AG08395 (cell line): ENCODE measurements around the gene NR2F1.
A peak's percentile ranks its signal among the peaks of the same experiment; 100 is the strongest.
"Not testable (repeated sequence)": the region's sequence is repeated elsewhere in the genome, so short reads cannot be mapped to it uniquely, and the experiment has no call there.

Experiments
- DNase-seq: peaks from one replicate; pipeline ENCODE4 v3.0.0; 2012; ENCODE audit warnings: mixed read lengths, low spot score

NR2F1 gene

GRCh38 chr5:93582677-93583438 is at the start of gene NR2F1:
Gene NR2F1 (plus strand): TSS chr5:93583222. CDS start chr5:93585024, 1,802 bp downstream.
- DNase-seq, result peak; percentile 73

DNA sequence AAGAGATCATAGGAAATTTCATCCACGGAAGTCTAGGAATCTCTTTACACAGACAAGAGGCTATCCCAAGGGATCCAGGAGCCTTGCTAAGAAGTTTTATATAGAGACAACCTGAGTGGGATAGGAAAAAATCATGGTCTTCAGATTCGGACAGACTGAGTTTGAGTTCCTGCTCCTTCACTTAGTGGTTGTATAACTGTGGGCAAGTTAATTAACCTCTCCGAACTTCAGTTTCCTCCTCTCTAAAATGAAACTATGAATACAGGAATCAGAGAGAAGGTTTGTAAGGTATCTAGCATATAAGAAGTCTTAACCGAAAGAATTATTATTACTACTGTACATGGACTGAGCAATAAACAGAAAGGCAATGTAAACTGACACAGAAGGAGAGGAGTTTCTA is 37.1 kb upstream of the NR2F1 start:
- no peak for DNase-seq

DNA sequence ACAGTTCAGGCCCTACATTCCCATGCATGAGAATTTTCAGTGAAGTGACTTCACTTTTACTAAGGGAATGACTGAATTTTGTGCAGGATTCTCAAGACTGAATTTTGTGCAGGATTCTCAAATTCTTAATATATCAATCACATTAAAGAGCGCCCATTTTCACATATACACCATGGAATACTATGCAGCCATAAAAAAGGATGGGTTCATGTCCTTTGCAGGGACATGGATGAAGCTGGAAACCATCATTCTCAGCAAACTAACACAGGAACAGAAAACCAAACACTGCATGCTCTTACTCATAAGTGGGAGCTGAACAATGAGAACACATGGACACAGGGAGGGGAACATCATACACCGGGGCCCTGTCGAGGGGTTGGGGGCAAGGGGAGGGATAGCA is 33.4 kb upstream of the NR2F1 start:
- not testable (repeated sequence) for DNase-seq

DNA sequence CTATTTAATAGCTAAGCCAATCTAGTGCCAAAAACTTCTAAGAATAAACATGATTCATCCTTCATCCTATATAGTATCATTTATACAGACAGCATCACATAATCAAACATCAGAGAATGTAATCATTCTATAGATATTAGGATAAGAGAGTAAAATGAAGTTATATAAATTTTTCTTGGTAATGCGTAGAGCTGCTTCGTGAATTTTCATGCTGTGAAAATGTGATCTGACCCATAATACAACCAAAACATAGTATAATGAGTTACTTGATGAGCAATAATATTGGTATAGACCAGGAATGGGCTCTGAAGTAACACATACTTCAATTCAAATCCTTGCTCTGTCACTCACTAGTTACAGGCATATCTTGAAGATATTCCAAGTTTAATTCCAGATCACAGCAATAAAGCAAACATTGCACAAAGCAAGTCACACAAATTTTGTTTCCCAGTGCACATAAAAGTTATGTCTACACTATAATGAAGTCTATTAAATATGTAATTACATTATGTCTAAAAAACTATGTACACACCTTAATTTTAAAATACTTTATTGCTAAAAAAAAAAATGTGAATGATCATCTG is 25.9 kb upstream of the NR2F1 start:
- no peak for DNase-seq

DNA sequence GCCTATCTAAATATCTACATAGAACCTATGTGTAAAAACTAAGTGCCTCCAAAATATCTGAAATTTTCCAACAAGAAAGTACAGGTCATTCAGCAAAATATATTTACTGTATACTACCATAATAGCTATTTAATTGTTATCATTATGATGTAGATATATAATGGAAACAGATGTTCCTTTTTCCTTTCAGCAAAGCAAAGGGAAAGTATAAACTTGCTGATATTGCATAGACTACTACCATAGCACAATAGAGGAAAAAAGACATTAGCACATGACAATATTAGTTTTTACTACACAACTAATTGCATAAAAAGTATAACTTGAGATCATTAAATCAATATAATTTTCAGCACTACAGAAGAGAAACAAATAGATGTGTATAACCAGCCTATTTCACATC is 16.9 kb upstream of the NR2F1 start:
- no peak for DNase-seq

DNA sequence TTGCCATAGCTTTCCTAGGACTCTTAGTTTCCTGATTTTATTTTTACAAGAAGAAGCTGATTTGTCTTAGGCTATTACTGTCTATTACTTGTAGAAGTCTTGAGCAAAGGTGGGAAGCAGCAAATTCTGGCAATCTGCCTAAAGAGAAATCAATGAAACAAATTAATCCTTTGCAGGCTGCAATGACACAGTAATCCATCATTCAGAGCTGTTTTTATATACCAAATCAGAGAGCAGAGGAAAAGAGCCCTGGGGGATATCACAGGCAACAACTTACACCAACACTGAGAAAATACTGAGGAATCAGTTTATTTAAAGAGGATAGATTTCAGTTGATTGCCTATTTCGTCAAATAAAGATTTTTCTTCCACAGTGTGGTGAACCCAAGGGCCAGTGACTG is 15.6 kb upstream of the NR2F1 start:
- DNase-seq, result no peak

- DNase-seq, result no peak
Observed at GRCh38 chr5:93569300-93570160, 13.5 kb upstream of the NR2F1 start.

- no peak for DNase-seq
Observed at GRCh38 chr5:93570294-93571113, 12.5 kb upstream of the NR2F1 start.

GRCh38 chr5:93571114-93571949 is 11.7 kb upstream of the NR2F1 start:
- no peak for DNase-seq

DNA sequence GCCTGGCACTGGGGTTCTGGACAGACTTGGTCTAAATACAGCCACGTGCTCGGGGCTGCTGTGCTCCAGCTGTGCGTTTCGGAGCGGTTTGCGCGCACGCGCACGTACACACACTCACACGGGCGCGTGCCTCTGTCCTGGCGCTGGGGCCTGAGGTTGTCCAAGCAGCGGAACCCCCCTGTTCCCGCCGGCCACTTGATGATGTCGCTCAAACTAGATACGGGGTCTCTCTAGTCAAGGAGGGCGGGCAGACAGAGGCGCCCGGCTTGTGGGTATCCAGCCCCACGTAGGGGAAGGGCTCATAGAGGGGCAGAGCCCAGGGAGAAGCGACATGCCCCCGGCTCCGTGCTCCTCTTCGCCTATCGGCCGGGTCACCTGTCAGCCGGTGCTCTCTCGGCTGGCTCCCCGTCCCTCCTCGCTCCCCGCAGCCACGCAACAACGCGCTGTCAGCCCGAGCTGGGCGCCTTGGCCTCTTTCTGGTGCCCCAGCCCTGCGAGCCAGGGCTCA is 10.9 kb upstream of the NR2F1 start:
- no peak for DNase-seq

DNA sequence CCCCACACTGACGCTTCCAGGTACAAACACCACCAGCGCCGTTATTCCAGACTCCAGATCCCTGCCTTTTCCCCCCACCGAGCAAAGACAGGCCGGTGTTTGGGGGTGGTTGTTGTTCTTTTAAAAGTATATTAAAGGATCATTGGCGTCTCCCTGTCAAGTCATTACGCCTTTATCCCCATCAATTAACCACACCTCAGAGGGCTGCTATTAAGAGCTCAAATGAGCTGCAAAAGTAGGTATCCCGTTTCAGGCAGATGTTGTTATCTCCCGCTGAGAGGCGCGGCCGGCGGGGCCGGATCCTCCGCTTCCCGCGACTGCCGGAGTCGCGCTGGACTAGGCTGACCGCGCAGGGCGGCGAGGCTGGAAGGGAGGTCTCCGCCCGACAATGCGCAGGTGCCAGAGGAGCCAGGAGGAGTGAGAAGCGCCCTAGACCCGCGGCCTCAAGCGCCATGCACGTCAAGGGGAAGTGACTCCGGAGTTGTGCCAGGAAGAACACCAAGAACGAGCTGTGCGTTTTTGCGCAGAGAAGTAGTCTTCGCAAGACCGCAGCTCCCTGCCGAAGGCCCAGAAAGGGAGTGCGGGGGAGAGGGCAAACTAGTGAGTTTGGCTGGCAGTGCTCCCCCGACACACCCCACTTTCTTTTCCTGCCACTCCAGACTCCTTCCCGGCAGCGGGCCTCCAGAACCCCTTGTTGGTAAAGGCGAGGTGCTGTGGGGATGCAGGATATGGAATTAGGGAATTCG is 10.2 kb upstream of the NR2F1 start:
- no peak for DNase-seq

DNA sequence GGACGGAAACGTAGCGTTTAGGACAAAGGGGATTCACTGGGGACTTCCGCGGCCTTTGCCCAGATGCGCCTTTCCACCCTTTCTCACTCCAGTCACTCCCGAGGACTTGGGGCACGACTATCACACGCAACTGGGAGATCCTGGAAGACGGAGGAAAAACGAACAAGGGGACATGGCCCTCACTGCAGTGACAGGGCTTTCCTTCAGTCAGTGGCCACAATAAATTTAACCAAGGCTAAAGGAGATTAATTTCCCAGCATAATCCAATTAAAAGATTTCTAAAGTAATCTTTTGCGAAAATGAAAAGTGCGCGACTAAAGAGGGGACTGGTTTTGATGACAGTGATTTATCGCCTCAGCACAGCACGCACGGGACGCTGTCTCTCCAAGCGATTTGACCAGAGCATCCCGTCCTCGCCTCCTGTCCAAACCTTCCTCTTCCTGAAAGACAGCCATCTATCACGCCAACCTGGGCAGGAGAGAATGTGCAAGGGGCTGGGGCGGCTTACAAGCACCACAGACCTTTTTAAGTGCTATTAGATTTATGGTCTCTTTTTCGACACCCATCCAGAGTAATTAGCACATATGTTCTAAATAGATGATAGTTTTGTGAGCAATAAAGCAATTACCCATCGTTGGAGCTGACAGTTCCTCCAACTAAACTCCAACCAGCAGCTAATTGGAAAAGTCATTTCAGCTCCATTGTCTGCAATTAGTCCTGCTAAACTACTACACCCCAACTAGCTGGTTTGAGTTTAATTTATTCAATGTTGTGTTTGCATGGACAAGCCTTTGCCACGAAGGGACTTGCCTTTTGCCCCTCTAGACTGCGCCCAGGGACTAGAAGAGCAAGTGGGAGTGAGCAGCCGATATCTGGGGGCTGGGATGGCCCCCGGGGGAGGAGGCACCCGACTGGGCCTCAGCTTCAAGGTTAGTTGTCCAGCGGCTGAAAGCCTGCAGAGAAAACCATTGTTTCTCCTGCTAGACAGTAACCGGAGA is 9.4 kb upstream of the NR2F1 start:
- DNase-seq, result no peak

- no peak for DNase-seq
Observed at GRCh38 chr5:93574491-93575305, 8.3 kb upstream of the NR2F1 start.

DNA sequence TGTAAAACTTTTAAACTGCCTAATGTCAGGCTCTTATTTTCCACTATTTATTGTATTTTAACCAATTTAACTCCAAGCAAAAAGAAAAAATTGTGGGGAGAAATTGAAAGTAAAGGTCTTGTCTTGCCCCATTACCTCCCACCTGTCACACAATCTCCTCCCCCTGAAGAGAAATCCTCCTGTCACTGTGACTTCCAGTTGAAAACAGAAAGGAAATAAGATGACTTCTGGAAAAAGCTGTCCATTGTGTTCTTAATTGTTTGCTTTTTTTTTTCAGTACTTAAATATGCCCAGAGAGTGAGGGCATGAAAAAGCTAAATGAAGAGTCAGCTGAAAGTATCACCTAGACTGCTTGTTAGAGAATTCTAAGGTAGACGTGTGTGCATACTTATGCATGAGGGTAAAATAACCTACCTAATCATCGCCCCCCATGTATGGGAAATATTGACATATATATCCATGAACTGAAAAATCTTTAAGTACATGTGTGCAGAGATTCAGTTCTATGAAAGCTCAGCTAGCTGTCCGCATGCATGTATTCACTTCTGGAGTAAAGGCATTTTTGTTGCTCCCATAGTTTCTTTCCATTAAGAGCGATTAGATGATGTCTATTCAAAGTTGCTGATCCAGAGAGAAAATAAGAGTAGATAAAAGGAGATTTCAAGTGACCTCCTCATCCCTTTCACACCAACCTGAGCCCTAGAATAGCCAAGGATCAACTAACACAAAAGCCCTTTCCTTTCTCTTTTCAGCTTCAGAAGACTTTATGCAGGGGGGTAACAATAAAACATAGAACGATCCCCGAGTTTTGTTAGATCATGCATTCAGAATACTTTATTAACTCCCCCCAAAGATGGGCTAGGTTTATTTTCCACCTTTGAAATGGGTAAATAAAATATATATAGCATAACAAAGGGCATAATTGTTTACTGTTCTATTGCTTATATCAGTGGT is 7.3 kb upstream of the NR2F1 start:
- no peak for DNase-seq

GRCh38 chr5:93576994-93577853 is 5.8 kb upstream of the NR2F1 start:
- no peak for DNase-seq
